Esophagus squamous epithelium (tissue), 5 donors: ENCODE results near the gene NSUN6. TPM values are rescaled to one million over a fixed set of nuclear protein-coding genes. Genes with fewer than 3 reads are reported as not detected.

Experiments
- DNase-seq: peaks from one replicate; lab custom pipeline; 2025; lab: John Stamatoyannopoulos, UW
- H3K27ac ChIP-seq, 4 donors: fragments of 200-600 bp; sonication (generic); one replicate each; pipeline ENCODE4 v1.5.1; 2016 to 2019; ENCODE audit warnings: mild to moderate bottlenecking in 1 of 4
- H3K27me3 ChIP-seq, 4 donors: fragments of 200-600 bp; sonication (generic); 1 replicate in 3 of 4; 2 replicates in 1 of 4; pipeline versions ENCODE4 v1.5.1 to v1.6.0; 2017 to 2021; ENCODE audit warnings: antibody characterized with exemption in 1 of 4
- H3K36me3 ChIP-seq, 3 donors: fragments of 200-600 bp; sonication (generic); one replicate each; pipeline ENCODE4 v1.5.1; 2016 to 2019
- H3K4me1 ChIP-seq, 3 donors: fragments of 200-600 bp; sonication (generic); one replicate each; pipeline ENCODE4 v1.5.1; 2017 to 2019
- H3K4me3 ChIP-seq, 4 donors: fragments of 200-600 bp; sonication (generic); 1 replicate in 3 of 4; 2 replicates in 1 of 4; pipeline ENCODE4 v1.5.1; 2016 to 2019; ENCODE audit warnings: mild to moderate bottlenecking in 2 of 4, moderate library complexity in 1 of 4
- H3K9me3 ChIP-seq, 3 donors: fragments of 200-600 bp; sonication (generic); one replicate each; pipeline ENCODE4 v1.5.1; 2016 to 2019
- CTCF ChIP-seq, 6 experiments: fragments of 450-650 bp in 4 of 6; fragments of 200-600 bp in 2 of 6; sonication (generic) in 2 of 6; IDR thresholded peaks; one replicate each; pipeline ENCODE4 v1.5.1; 2016 to 2019; ENCODE audit warnings: antibody characterized with exemption in 6 of 6, mild to moderate bottlenecking in 4 of 6, moderate library complexity in 4 of 6
- POLR2A ChIP-seq, 4 donors: fragments of 450-650 bp; IDR thresholded peaks; one replicate each; pipeline ENCODE4 v1.6.1; 2017; ENCODE audit warnings: antibody characterized with exemption in 4 of 4, mild to moderate bottlenecking in 4 of 4, moderate library complexity in 3 of 4
- WGBS, 2 donors: methylation state at CpG; one replicate each; pipeline ENCODE4 v1.1.5; 2018; 5-methylcytosine and 5-hydroxymethylcytosine counted together
- intact Hi-C: fragments of 100-400 bp; cut with DNase I; formaldehyde crosslinking; loops from one replicate; pipeline ENCODE4 v1.15.0; 2022
- total RNA-seq, 4 donors: library from RNA; depleted of rRNA; stranded (reverse); fragments of >200 nt; gene quantifications; one replicate each; pipeline ENCODE4 v1.1.0, GENCODE V29; 2016
- donor health status: DM: yes; HTN: yes; CAD: no.

The NSUN6 gene
- total RNA-seq, 4 donors from 2014 or later = 3.4 to 10.1 (median 5.6) TPM

- Histone ChIP-seq H3K27me3 (no peaks in the 10 kb centered on the region), H3K9me3 (no peaks in the 10 kb centered on the region), H3K27ac (no peak overlapping the region), H3K36me3 (peaks cover 0 to 8% (median 0%) of the 10 kb centered on the region in 3 donors), H3K4me1 (no peaks in the 10 kb centered on the region), H3K4me3 (no peak overlapping the region)
- TF ChIP-seq POLR2A (IDR thresholded peaks at IDR 0.05) (no peak), CTCF (IDR thresholded peaks at IDR 0.05) (no peak)
- DNase-seq = no peak
- intact Hi-C loops = no loop called here
- 47 to 64% methylated on average over 3 of the region's 3 CpGs for WGBS, 2 donors
Observed at GRCh38 chr10:18516851-18517250, 134.5 kb downstream of the NSUN6 start.

GRCh38 chr10:18514537-18514936, 136.8 kb downstream of the NSUN6 start:
- Histone ChIP-seq H3K4me3 (no peak overlapping the region), H3K9me3 (no peaks in the 10 kb centered on the region), H3K4me1 (no peaks in the 10 kb centered on the region), H3K27ac (no peak overlapping the region), H3K36me3 (no peaks in the 10 kb centered on the region), H3K27me3 (no peaks in the 10 kb centered on the region)
- no peak for TF ChIP-seq CTCF (IDR thresholded peaks at IDR 0.05)
- TF ChIP-seq POLR2A (IDR thresholded peaks at IDR 0.05) = no peak
- no peak for DNase-seq
- intact Hi-C loops = no loop called here

- 82 to 92% methylated on average over 4 of the region's 4 CpGs for WGBS, 2 donors
- no peaks in the 10 kb centered on the region for H3K4me1 ChIP-seq
Observed at GRCh38 chr10:18508587-18508986, 142.8 kb downstream of the NSUN6 start.

GRCh38 chr10:18505456-18506118, 145.8 kb downstream of the NSUN6 start:
- WGBS, 2 donors = 55 to 62% methylated on average over 11 of the region's 11 CpGs
- no peak for DNase-seq

More at GRCh38 chr10:18508587-18508986, 142.8 kb downstream of the NSUN6 start:
- no peak for DNase-seq
- Histone ChIP-seq H3K4me3 (no peak overlapping the region), H3K27ac (no peak overlapping the region), H3K27me3 (no peaks in the 10 kb centered on the region), H3K9me3 (no peaks in the 10 kb centered on the region), H3K36me3 (no peaks in the 10 kb centered on the region)
- TF ChIP-seq POLR2A (IDR thresholded peaks at IDR 0.05) (no peak), CTCF (IDR thresholded peaks at IDR 0.05) (no peak)
- intact Hi-C loops = no loop called here

More at GRCh38 chr10:18505456-18506118, 145.8 kb downstream of the NSUN6 start:
- no peaks in the 10 kb centered on the region for H3K9me3 ChIP-seq
- no peaks in the 10 kb centered on the region for H3K4me1 ChIP-seq
- no peak overlapping the region for H3K27ac ChIP-seq
- no peak overlapping the region for H3K4me3 ChIP-seq
- H3K27me3 ChIP-seq = no peaks in the 10 kb centered on the region
- intact Hi-C loops = no loop called here
- H3K36me3 ChIP-seq = no peaks in the 10 kb centered on the region
- no peak for TF ChIP-seq CTCF (IDR thresholded peaks at IDR 0.05)
- TF ChIP-seq POLR2A (IDR thresholded peaks at IDR 0.05) = no peak
